IMR-90 (cell line): ENCODE results near the gene MFGE8.

Experiments used
- BHLHE40 ChIP-seq: fragments of 150-350 bp; IDR thresholded peaks from 2 replicates; pipeline ENCODE4 v1.6.1; 2016; ENCODE audit warnings: mild to moderate bottlenecking, low read depth, low read length
- CEBPB ChIP-seq: IDR thresholded peaks from 2 replicates; pipeline ENCODE4 v1.6.1; 2012; ENCODE audit warnings: low read depth, low read length, improper control_type of control experiment
- CHD1 ChIP-seq: IDR thresholded peaks from 2 replicates; pipeline ENCODE4 v1.6.1; 2012; ENCODE audit warnings: low read depth, low read length, improper control_type of control experiment
- MAFK ChIP-seq: IDR thresholded peaks from 2 replicates; pipeline ENCODE4 v1.6.1; 2012; ENCODE audit warnings: low read depth, low read length, improper control_type of control experiment
- NFE2L2 ChIP-seq: fragments of 150-350 bp; IDR thresholded peaks from 2 replicates; pipeline ENCODE4 v1.6.1; 2016; ENCODE audit warnings: low read depth, mild to moderate bottlenecking, low read length
- POLR2A ChIP-seq: IDR thresholded peaks from 2 replicates; pipeline ENCODE4 v1.6.1; 2012; ENCODE audit warnings: mild to moderate bottlenecking, low read depth, low read length
- RCOR1 ChIP-seq: IDR thresholded peaks from 2 replicates; pipeline ENCODE4 v1.6.1; 2012; ENCODE audit warnings: mild to moderate bottlenecking, low read length, improper control_type of control experiment; ENCODE audit not compliant: insufficient replicate concordance
- SMC3 ChIP-seq: fragments of 150-350 bp; IDR thresholded peaks from 2 replicates; pipeline ENCODE4 v1.6.1; 2016; ENCODE audit warnings: low read depth, mild to moderate bottlenecking, antibody characterized with exemption, low read length, moderate library complexity
- TF ChIP-seq, protein P1 (sequence below): conservative IDR thresholded peaks from 2 replicates; pipeline ENCODE4 v1.5.1; 2012; ENCODE audit warnings: mild to moderate bottlenecking, low read depth, low read length, improper control_type of control experiment

DNA sequence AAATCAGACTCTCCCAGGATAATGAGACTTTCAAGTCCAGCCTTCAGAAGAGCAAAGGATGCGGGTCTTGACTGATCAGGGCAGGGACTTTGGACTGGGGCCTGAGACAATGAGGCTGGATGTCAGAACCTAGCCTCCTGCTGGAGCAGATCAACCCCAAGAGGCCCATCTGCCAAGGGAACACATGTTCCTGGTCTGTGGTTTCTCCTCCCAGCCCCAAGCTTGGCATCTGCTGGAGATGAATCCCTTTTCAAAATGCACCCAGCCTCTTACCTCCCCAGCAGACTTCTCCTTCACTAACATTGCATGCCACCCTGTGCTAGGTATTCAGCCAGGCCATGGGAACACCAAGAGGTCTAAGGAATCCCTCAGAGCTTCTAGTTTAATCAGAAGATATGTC is 43.7 kb upstream of the MFGE8 start:
- TF ChIP-seq POLR2A (no peak), CEBPB (no peak), RCOR1 (no peak), CHD1 (no peak), MAFK (no peak), BHLHE40 (no peak), NFE2L2 (no peak), SMC3 (no peak)
- TF ChIP-seq, protein P1, sequence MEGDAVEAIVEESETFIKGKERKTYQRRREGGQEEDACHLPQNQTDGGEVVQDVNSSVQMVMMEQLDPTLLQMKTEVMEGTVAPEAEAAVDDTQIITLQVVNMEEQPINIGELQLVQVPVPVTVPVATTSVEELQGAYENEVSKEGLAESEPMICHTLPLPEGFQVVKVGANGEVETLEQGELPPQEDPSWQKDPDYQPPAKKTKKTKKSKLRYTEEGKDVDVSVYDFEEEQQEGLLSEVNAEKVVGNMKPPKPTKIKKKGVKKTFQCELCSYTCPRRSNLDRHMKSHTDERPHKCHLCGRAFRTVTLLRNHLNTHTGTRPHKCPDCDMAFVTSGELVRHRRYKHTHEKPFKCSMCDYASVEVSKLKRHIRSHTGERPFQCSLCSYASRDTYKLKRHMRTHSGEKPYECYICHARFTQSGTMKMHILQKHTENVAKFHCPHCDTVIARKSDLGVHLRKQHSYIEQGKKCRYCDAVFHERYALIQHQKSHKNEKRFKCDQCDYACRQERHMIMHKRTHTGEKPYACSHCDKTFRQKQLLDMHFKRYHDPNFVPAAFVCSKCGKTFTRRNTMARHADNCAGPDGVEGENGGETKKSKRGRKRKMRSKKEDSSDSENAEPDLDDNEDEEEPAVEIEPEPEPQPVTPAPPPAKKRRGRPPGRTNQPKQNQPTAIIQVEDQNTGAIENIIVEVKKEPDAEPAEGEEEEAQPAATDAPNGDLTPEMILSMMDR: no peak
